GM18498 (cell line): ENCODE results near the gene GRIA1.
"Not testable (repeated sequence)": the region's sequence is repeated elsewhere in the genome, so short reads cannot be mapped to it uniquely, and the experiment has no call there.

Source experiments
- ATAC-seq: cut with Tn5 transposase; IDR thresholded peaks from one replicate; pipeline ENCODE4 v1.9.1; 2021; ENCODE audit warnings: mild to moderate bottlenecking, moderate library complexity; ENCODE audit not compliant: unreplicated experiment

GRIA1 gene

GRCh38 chr5:153711755-153712154, 221.3 kb downstream of the GRIA1 start:
- no peak for ATAC-seq

- ATAC-seq = no peak
Observed at GRCh38 chr5:153712946-153713345, 222.5 kb downstream of the GRIA1 start.

- no peak for ATAC-seq
Observed at GRCh38 chr5:153713943-153714342, 223.5 kb downstream of the GRIA1 start.

GRCh38 chr5:153714798-153715197, 224.3 kb downstream of the GRIA1 start:
- ATAC-seq = no peak

- no peak for ATAC-seq
Observed at GRCh38 chr5:153717287-153717686, 226.8 kb downstream of the GRIA1 start.

- ATAC-seq = no peak
Observed at GRCh38 chr5:153718713-153719112, 228.2 kb downstream of the GRIA1 start.

GRCh38 chr5:153719324-153719723, 228.9 kb downstream of the GRIA1 start:
- ATAC-seq = no peak

- not testable (repeated sequence) for ATAC-seq
Observed at GRCh38 chr5:153723022-153723610, 232.6 kb downstream of the GRIA1 start.

- no peak for ATAC-seq
Observed at GRCh38 chr5:153742060-153742459, 251.6 kb downstream of the GRIA1 start.

- ATAC-seq = no peak
Observed at GRCh38 chr5:153744751-153745150, 254.3 kb downstream of the GRIA1 start.

GRCh38 chr5:153745778-153746395, 255.4 kb downstream of the GRIA1 start:
- ATAC-seq = no peak

- ATAC-seq = no peak
Observed at GRCh38 chr5:153746440-153746839, 256.0 kb downstream of the GRIA1 start.

- no peak for ATAC-seq
Observed at GRCh38 chr5:153748823-153749222, 258.4 kb downstream of the GRIA1 start.

- ATAC-seq = no peak
Observed at GRCh38 chr5:153749960-153750359, 259.5 kb downstream of the GRIA1 start.

- ATAC-seq = no peak
Observed at GRCh38 chr5:153751251-153751650, 260.8 kb downstream of the GRIA1 start.

GRCh38 chr5:153752890-153753289, 262.4 kb downstream of the GRIA1 start:
- no peak for ATAC-seq

- ATAC-seq = no peak
Observed at GRCh38 chr5:153753645-153754432, 263.4 kb downstream of the GRIA1 start.

GRCh38 chr5:153755913-153756500, 265.5 kb downstream of the GRIA1 start:
- ATAC-seq = no peak

GRCh38 chr5:153756540-153756939, 266.1 kb downstream of the GRIA1 start:
- ATAC-seq = no peak

GRCh38 chr5:153765987-153766386, 275.5 kb downstream of the GRIA1 start:
- ATAC-seq = no peak
